H9 (cell line): ENCODE data around the gene ABCD1. TPM values are rescaled to one million over a fixed set of nuclear protein-coding genes. Genes with fewer than 3 reads are reported as not detected.

Experiments used
- DNase-seq: peaks from one replicate; pipeline ENCODE4 v3.0.0-alpha.2; 2017
- H2AFZ ChIP-seq: one replicate; pipeline ENCODE4 v1.6.1; 2013; ENCODE audit warnings: mild to moderate bottlenecking, low read length, control low read depth, moderate library complexity
- H2AK5ac ChIP-seq: 2 replicates; pipeline ENCODE4 v1.6.1; 2013; ENCODE audit warnings: low read length, control low read depth, mixed read lengths; ENCODE audit not compliant: insufficient read length
- H2BK120ac ChIP-seq: one replicate; pipeline ENCODE4 v1.6.1; 2013; ENCODE audit warnings: low read depth, mild to moderate bottlenecking, low read length, control low read depth, inconsistent platforms; ENCODE audit not compliant: poor library complexity, severe bottlenecking
- H2BK12ac ChIP-seq: 2 replicates; pipeline ENCODE4 v1.6.1; 2013; ENCODE audit warnings: low read length, control low read depth, mixed read lengths, low read depth; ENCODE audit not compliant: insufficient read length
- H2BK15ac ChIP-seq: 2 replicates; pipeline ENCODE4 v1.6.1; 2013; ENCODE audit warnings: low read depth, low read length, control low read depth
- H2BK20ac ChIP-seq: one replicate; pipeline ENCODE4 v1.6.1; 2013; ENCODE audit warnings: low read depth, mild to moderate bottlenecking, low read length, control low read depth, inconsistent platforms; ENCODE audit not compliant: poor library complexity, severe bottlenecking
- H2BK5ac ChIP-seq: 2 replicates; pipeline ENCODE4 v1.6.1; 2013; ENCODE audit warnings: low read length, control low read depth, mixed read lengths; ENCODE audit not compliant: insufficient read length
- H3K14ac ChIP-seq: 2 replicates; pipeline ENCODE4 v1.6.1; 2013; ENCODE audit warnings: low read length, control low read depth; ENCODE audit not compliant: insufficient read depth
- H3K18ac ChIP-seq: 2 replicates; pipeline ENCODE4 v1.6.1; 2013; ENCODE audit warnings: low read depth, mild to moderate bottlenecking, mixed read lengths, low read length, control low read depth; ENCODE audit not compliant: insufficient read length
- H3K23ac ChIP-seq: 2 replicates; pipeline ENCODE4 v1.6.1; 2013; ENCODE audit warnings: low read length, control low read depth, mixed read lengths, low read depth; ENCODE audit not compliant: insufficient read length
- H3K23me2 ChIP-seq: 2 replicates; pipeline ENCODE4 v1.6.1; 2013; ENCODE audit warnings: low read depth, mild to moderate bottlenecking, mixed read lengths, low read length, control low read depth; ENCODE audit not compliant: insufficient read length, poor library complexity, severe bottlenecking
- H3K27ac ChIP-seq: 2 replicates; pipeline ENCODE4 v1.5.1; 2013; ENCODE audit warnings: low read length, control low read depth, mixed read lengths, low read depth; ENCODE audit not compliant: insufficient read length
- H3K27me3 ChIP-seq: 2 replicates; pipeline ENCODE4 v1.6.1; 2013; ENCODE audit warnings: low read length, control low read depth, inconsistent platforms; ENCODE audit not compliant: insufficient read depth
- H3K4ac ChIP-seq: 2 replicates; pipeline ENCODE4 v1.6.1; 2013; ENCODE audit warnings: low read depth, mild to moderate bottlenecking, control low read depth, inconsistent platforms, low read length, moderate library complexity
- H3K4me1 ChIP-seq: 2 replicates; pipeline ENCODE4 v1.6.1; 2013; ENCODE audit warnings: low read length, control low read depth, inconsistent platforms; ENCODE audit not compliant: insufficient read depth
- H3K4me2 ChIP-seq: 2 replicates; pipeline ENCODE4 v1.6.1; 2013; ENCODE audit warnings: low read length, control low read depth, mixed read lengths; ENCODE audit not compliant: insufficient read length, insufficient read depth
- H3K56ac ChIP-seq: 2 replicates; pipeline ENCODE4 v1.6.1; 2013; ENCODE audit warnings: low read depth, mild to moderate bottlenecking, mixed read lengths, low read length, control low read depth; ENCODE audit not compliant: insufficient read length
- H3K79me1 ChIP-seq: 2 replicates; pipeline ENCODE4 v1.6.1; 2013; ENCODE audit warnings: low read depth, mild to moderate bottlenecking, moderate library complexity, low read length, control low read depth, inconsistent platforms; ENCODE audit not compliant: insufficient read depth, poor library complexity, severe bottlenecking
- H3K79me2 ChIP-seq: 2 replicates; pipeline ENCODE4 v1.6.1; 2013; ENCODE audit warnings: low read length, control low read depth, inconsistent platforms; ENCODE audit not compliant: insufficient read depth
- H3K9ac ChIP-seq: 2 replicates; pipeline ENCODE4 v1.6.1; 2013; ENCODE audit warnings: low read length, control low read depth, mixed read lengths; ENCODE audit not compliant: insufficient read length; ENCODE audit errors: extremely low read depth
- H3K9me3 ChIP-seq: one replicate; pipeline ENCODE4 v1.6.1; 2013; ENCODE audit warnings: low read depth, low read length, inconsistent platforms; ENCODE audit not compliant: control insufficient read depth
- H3T11ph ChIP-seq: one replicate; pipeline ENCODE4 v1.6.1; 2013; ENCODE audit warnings: mild to moderate bottlenecking, low read length, control low read depth, inconsistent platforms
- H4K20me1 ChIP-seq: one replicate; pipeline ENCODE4 v1.6.1; 2013; ENCODE audit not compliant: control insufficient read depth, insufficient read length, insufficient read depth
- H4K5ac ChIP-seq: 2 replicates; pipeline ENCODE4 v1.6.1; 2013; ENCODE audit warnings: low read depth, mild to moderate bottlenecking, mixed read lengths, low read length, control low read depth; ENCODE audit not compliant: insufficient read length
- H4K8ac ChIP-seq: replicated peaks from 2 replicates; pipeline ENCODE4 v1.6.1; 2013; ENCODE audit warnings: low read length, control low read depth, mixed read lengths, low read depth; ENCODE audit not compliant: insufficient read length
- H4K91ac ChIP-seq: 2 replicates; pipeline ENCODE4 v1.6.1; 2013; ENCODE audit warnings: low read depth, mild to moderate bottlenecking, moderate library complexity, mixed read lengths, low read length, control low read depth; ENCODE audit not compliant: insufficient read length
- H3K27ac Mint-ChIP-seq, 3 experiments: 2 replicates in 2 of 3; 3 replicates in 1 of 3; pipeline ENCODE4 v1.8.0; 2020 to 2021; ENCODE audit warnings: mixed read lengths in 3 of 3, mild to moderate bottlenecking in 1 of 3, moderate library complexity in 1 of 3
- H3K27me3 Mint-ChIP-seq: 2 replicates; pipeline ENCODE4 v1.8.0; 2021; ENCODE audit warnings: low read depth, mild to moderate bottlenecking, moderate library complexity, mixed read lengths
- H3K36me3 Mint-ChIP-seq, 3 experiments: 2 replicates in 2 of 3; 3 replicates in 1 of 3; pipeline ENCODE4 v1.8.0; 2020 to 2021; ENCODE audit warnings: low read depth in 3 of 3, mixed read lengths in 3 of 3; ENCODE audit not compliant: insufficient read depth in 1 of 3
- H3K4me1 Mint-ChIP-seq, 2 experiments: 2 replicates each; pipeline ENCODE4 v1.8.0; 2020; ENCODE audit warnings: mixed read lengths in 2 of 2
- H3K4me3 Mint-ChIP-seq, 2 experiments: 2 replicates in 1 of 2; 3 replicates in 1 of 2; pipeline ENCODE4 v1.8.0; 2020 to 2021; ENCODE audit warnings: mild to moderate bottlenecking in 2 of 2, mixed read lengths in 2 of 2, moderate library complexity in 1 of 2
- H3K9me3 Mint-ChIP-seq, 2 experiments: 2 replicates in 1 of 2; 3 replicates in 1 of 2; pipeline ENCODE4 v1.8.0; 2020; ENCODE audit warnings: mild to moderate bottlenecking in 2 of 2, mixed read lengths in 2 of 2, moderate library complexity in 1 of 2
- WGBS: extraction: QIAGEN DNeasy Blood & Tissue Kit; methylation state at CpG from one replicate; pipeline ENCODE4 v1.1.7; 2013; ENCODE audit warnings: missing lambda C conversion rate, low lambda C conversion rate, mixed read lengths; ENCODE audit not compliant: insufficient read length; ENCODE audit errors: extremely low coverage; 5-methylcytosine and 5-hydroxymethylcytosine counted together
- total RNA-seq: library from RNA; stranded (reverse); gene quantifications from 2 replicates; pipeline ENCODE4 v1.2.1, GENCODE V29; 2021
- TF ChIP-seq, protein P1 (sequence below): fragments of 200-600 bp; sonication (generic); conservative IDR thresholded peaks from 3 replicates; pipeline ENCODE4 v1.8.0; 2021; ENCODE audit warnings: antibody characterized with exemption, mild to moderate bottlenecking

ABCD1 gene
- total RNA-seq, 1 experiment from 2014 or later: 11.1 TPM

DNA sequence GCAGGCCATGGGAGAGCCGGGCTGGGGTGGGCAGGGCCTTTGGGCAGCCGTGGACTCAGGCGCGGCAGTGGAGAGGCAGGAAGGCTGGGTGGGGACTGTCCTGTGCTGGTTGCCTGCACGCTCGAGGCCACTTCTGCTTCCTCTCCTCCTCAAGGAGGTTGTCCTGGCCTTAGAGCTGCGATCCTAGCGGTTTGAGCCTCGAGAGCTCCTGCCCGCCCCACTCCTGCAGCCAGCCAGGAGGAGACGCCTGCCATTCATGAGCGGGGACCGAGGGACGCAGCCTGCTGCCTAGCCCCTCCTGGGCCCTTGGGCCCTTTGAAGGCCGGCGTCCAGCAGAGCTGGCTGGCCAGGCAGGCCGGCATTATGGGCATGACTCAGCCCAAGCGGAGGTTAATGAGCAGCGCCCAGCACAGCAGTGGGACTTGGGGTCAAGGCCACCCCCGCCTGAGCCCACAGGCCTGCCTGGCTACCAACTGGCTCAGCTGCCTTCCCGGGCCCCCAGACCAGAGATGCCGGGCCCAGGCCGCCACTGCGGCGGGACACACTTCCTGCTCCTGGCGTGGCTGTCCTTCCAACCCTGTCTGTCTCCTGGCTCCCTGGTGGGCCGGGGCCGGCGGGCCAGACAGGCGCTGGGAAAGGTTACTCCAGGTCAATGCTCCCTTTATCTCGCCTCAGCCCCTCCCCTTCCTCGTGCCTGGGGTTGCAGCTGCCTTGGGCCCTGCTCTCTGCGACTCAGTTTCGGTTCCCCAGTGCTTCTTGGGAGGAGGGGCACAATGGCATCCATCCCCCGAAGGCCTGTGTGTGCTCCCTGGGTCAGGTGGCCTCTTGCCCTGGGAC lies 1.8 kb downstream of the ABCD1 start:
- peaks cover 10 to 35% (median 32%) of the 10 kb centered on the region in 3 experiments; a peak in 6 of 7 replicates for H3K36me3 Mint-ChIP-seq
- H3K4me3 Mint-ChIP-seq: peak overlapping the region; percentile 3 to 50; a peak in 2 of 5 replicates

More for the DNA sequence above, 1.8 kb downstream of the ABCD1 start:
- Histone ChIP-seq H2AFZ (no peak overlapping the region), H3K4me1 (no peaks in the 10 kb centered on the region), H3K27ac (no peak overlapping the region), H4K91ac (no peak overlapping the region), H3K27me3 (no peaks in the 10 kb centered on the region), H4K8ac (no peak overlapping the region), H2BK12ac (no peak overlapping the region), H3K23me2 (peaks cover 4% of the 10 kb centered on the region), H4K20me1 (no peaks in the 10 kb centered on the region), H3K23ac (no peak overlapping the region), H2BK5ac (no peak overlapping the region), H2BK15ac (no peak overlapping the region), H3K4me2 (no peak overlapping the region), H3K18ac (no peak overlapping the region), H2BK120ac (no peak overlapping the region), H3K14ac (no peak overlapping the region), H3K9me3 (peaks cover 31% of the 10 kb centered on the region), H3T11ph (no peak overlapping the region), H3K56ac (no peak overlapping the region), H3K79me2 (peaks cover 10% of the 10 kb centered on the region; the same call in 1 of the 2 replicates), H2AK5ac (no peak overlapping the region), H3K4ac (no peak overlapping the region), H4K5ac (no peak overlapping the region), H3K9ac (no peak overlapping the region), H3K79me1 (no peaks in the 10 kb centered on the region), H2BK20ac (no peak overlapping the region)
- DNase-seq: peak; percentile 82
- no CpG with 5 or more reads among the region's 35 CpGs for WGBS
- Mint-ChIP-seq H3K4me1 (peaks cover 10 to 20% of the 10 kb centered on the region in 2 experiments), H3K9me3 (peaks cover 55 to 68% of the 10 kb centered on the region in 2 experiments), H3K27ac (peak overlapping the region in 2 of 3 experiments; percentile 44 to 74; a peak in 3 of 7 replicates), H3K27me3 (no peaks in the 10 kb centered on the region)
- TF ChIP-seq, protein P1, sequence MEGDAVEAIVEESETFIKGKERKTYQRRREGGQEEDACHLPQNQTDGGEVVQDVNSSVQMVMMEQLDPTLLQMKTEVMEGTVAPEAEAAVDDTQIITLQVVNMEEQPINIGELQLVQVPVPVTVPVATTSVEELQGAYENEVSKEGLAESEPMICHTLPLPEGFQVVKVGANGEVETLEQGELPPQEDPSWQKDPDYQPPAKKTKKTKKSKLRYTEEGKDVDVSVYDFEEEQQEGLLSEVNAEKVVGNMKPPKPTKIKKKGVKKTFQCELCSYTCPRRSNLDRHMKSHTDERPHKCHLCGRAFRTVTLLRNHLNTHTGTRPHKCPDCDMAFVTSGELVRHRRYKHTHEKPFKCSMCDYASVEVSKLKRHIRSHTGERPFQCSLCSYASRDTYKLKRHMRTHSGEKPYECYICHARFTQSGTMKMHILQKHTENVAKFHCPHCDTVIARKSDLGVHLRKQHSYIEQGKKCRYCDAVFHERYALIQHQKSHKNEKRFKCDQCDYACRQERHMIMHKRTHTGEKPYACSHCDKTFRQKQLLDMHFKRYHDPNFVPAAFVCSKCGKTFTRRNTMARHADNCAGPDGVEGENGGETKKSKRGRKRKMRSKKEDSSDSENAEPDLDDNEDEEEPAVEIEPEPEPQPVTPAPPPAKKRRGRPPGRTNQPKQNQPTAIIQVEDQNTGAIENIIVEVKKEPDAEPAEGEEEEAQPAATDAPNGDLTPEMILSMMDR: no peak
